HG02884 (cell line): ENCODE results near the gene ILRUN.
"Not testable (repeated sequence)": the region's sequence is repeated elsewhere in the genome, so short reads cannot be mapped to it uniquely, and the experiment has no call there.

ENCODE experiments used
- ATAC-seq: cut with Tn5 transposase; IDR thresholded peaks from one replicate; pipeline ENCODE4 v1.9.1; 2021; ENCODE audit warnings: mild to moderate bottlenecking, moderate library complexity; ENCODE audit not compliant: unreplicated experiment

The ILRUN gene

GRCh38 chr6:34696739-34697543 is at the start of gene ILRUN:
Gene ILRUN, minus strand, starts transcription at chr6:34696767. Its CDS starts 164 bp downstream, at chr6:34696603.
- ATAC-seq = peak; percentile 64

GRCh38 chr6:34745277-34746103 is 48.9 kb upstream of the ILRUN start:
- no peak for ATAC-seq

GRCh38 chr6:34744294-34744647 is 47.7 kb upstream of the ILRUN start:
- not testable (repeated sequence) for ATAC-seq

- ATAC-seq = no peak
These were observed 47.2 kb upstream of the ILRUN start for GRCh38 chr6:34743625-34744293.

GRCh38 chr6:34742094-34742493 is 45.5 kb upstream of the ILRUN start:
- ATAC-seq = no peak

GRCh38 chr6:34736823-34737222 is 40.3 kb upstream of the ILRUN start:
- ATAC-seq = no peak

GRCh38 chr6:34731393-34732060 is 35.0 kb upstream of the ILRUN start:
- no peak for ATAC-seq

GRCh38 chr6:34729631-34730470 is 33.3 kb upstream of the ILRUN start:
- no peak for ATAC-seq

- no peak for ATAC-seq
These were observed 29.5 kb upstream of the ILRUN start for GRCh38 chr6:34726055-34726454.

- no peak for ATAC-seq
These were observed 26.6 kb upstream of the ILRUN start for GRCh38 chr6:34723203-34723602.

GRCh38 chr6:34722451-34722850 is 25.9 kb upstream of the ILRUN start:
- ATAC-seq = no peak

- ATAC-seq = not testable (repeated sequence)
These were observed 23.6 kb upstream of the ILRUN start for GRCh38 chr6:34720160-34720559.

GRCh38 chr6:34719646-34720045 is 23.1 kb upstream of the ILRUN start:
- not testable (repeated sequence) for ATAC-seq

GRCh38 chr6:34718976-34719375 is 22.4 kb upstream of the ILRUN start:
- ATAC-seq = no peak

GRCh38 chr6:34717466-34717865 is 20.9 kb upstream of the ILRUN start:
- ATAC-seq = no peak

- ATAC-seq = no peak
These were observed 18.1 kb upstream of the ILRUN start for GRCh38 chr6:34714663-34715062.

- ATAC-seq = not testable (repeated sequence)
These were observed 16.3 kb upstream of the ILRUN start for GRCh38 chr6:34712881-34713280.

GRCh38 chr6:34709386-34709785 is 12.8 kb upstream of the ILRUN start:
- ATAC-seq = no peak

GRCh38 chr6:34705241-34705640 is 8.7 kb upstream of the ILRUN start:
- ATAC-seq = no peak

- ATAC-seq = no peak
These were observed 4.6 kb upstream of the ILRUN start for GRCh38 chr6:34701199-34701598.
